ENCODE results near the gene PRKD1.

DNA sequence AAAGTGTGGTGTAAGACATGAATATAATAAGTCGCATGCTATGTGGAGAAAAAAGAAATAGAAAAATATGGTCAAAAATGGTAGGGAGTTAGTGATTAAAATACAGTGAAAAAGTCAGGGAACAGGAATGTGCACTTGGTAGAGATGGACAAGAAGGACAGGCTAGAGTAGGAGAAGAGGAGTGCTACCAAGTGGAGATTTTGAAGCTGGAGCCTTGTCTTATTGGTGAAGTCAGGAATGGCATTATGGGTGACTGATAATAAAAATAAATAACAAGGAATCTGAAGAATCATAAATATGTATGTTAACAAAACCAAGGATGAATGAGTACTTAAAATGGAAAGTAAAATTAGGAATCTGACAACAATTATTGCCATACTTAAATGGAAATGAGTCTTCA, 204.8 kb downstream of the PRKD1 start:
- no peak for TF ChIP-seq POLR2A (IDR thresholded peaks at IDR 0.05)
- TF ChIP-seq, protein P1, sequence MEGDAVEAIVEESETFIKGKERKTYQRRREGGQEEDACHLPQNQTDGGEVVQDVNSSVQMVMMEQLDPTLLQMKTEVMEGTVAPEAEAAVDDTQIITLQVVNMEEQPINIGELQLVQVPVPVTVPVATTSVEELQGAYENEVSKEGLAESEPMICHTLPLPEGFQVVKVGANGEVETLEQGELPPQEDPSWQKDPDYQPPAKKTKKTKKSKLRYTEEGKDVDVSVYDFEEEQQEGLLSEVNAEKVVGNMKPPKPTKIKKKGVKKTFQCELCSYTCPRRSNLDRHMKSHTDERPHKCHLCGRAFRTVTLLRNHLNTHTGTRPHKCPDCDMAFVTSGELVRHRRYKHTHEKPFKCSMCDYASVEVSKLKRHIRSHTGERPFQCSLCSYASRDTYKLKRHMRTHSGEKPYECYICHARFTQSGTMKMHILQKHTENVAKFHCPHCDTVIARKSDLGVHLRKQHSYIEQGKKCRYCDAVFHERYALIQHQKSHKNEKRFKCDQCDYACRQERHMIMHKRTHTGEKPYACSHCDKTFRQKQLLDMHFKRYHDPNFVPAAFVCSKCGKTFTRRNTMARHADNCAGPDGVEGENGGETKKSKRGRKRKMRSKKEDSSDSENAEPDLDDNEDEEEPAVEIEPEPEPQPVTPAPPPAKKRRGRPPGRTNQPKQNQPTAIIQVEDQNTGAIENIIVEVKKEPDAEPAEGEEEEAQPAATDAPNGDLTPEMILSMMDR (IDR thresholded peaks at IDR 0.05): no peak
